Right forelimb (tissue), 1 donor: Measurements from ENCODE around the gene CDK8.
"Not testable (repeated sequence)": the region's sequence is repeated elsewhere in the genome, so short reads cannot be mapped to it uniquely, and the experiment has no call there.

Experiments used
- DNase-seq: peaks from one replicate; pipeline ENCODE4 v3.0.0-alpha.2; 2018

The CDK8 gene

DNA sequence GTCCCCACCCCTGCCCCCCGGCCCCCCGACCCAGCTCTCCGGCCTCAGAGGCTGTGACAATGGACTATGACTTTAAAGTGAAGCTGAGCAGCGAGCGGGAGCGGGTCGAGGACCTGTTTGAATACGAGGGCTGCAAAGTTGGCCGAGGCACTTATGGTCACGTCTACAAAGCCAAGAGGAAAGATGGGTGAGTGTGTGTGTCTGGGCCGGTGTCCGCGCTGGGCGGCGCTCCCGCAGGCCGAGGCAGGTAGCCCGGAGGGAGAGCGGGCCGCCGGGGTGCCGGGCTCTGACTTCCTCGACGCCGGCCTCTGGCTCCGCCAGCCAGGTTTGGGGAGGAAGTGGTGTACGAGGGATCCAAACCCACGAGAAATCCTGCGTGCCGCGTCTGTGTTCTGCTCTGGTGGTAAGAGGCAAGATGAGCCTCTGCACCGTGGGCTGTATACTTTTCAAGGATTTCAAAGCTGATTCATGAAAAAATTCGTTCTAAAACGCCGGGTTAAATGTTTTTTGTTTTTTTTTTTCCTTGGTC is 718 bp downstream of the CDK8 start:
- peak; percentile 64 for DNase-seq

DNA sequence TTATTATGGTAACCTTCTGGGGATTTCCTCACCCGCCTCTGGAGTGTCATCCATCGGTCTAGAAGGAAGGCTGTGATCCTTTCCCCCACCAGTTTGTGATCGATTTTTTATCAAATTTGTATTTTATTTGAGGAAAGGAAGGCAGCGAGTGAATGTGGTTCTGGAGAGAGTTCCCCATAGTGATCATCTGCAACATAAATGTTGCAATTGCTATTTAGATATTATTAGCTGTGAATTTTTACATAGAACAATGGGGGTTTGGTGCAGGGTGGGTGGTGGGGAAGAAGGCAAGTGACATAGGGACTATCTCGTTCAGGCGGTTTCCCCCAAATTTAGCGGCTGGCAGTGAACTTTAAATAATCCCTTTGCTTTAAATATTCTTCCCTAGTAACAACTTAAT is 1.2 kb downstream of the CDK8 start:
- no peak for DNase-seq

GRCh38 chr13:26255691-26256277 is 1.9 kb downstream of the CDK8 start:
- DNase-seq: no peak

DNA sequence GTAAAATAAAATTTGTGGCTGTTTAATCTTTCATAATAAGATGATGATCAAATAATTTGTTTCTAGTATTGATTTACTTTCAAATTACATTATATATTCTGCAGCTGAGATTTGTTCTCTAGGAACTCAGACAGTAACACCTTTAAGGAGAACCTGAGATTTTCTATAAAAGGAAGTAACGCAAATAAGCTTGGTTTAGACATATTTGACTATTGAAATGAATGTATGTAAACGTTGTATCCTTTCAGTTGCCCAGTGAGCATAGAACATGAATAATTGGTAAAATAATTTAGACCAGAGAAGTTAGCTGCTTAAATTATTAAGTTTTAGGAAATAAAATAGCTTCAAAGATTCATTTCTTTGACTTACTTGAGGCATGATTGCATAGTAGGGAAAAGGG is 3.1 kb downstream of the CDK8 start:
- DNase-seq: no peak

DNA sequence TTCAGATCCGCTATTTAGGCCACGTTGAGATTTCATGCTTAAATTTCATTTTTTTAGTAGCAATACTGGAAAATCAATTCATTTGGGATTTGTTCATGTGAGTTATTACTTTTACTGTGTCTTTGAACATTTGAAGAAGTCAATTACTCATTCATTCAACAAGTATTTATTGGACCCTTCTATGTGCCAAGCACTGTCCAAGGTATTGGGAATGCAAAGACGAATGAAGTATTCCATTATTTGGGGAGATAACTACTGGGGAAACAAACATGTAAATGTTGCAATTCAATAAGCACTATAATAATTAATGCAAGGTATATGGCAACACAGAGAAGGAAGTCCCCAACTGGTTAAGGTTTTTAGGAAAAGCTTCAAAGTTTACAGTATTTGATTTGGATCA is 5.7 kb downstream of the CDK8 start:
- DNase-seq: no peak

- DNase-seq: no peak
Measured at GRCh38 chr13:26262156-26262555, 8.2 kb downstream of the CDK8 start.

DNA sequence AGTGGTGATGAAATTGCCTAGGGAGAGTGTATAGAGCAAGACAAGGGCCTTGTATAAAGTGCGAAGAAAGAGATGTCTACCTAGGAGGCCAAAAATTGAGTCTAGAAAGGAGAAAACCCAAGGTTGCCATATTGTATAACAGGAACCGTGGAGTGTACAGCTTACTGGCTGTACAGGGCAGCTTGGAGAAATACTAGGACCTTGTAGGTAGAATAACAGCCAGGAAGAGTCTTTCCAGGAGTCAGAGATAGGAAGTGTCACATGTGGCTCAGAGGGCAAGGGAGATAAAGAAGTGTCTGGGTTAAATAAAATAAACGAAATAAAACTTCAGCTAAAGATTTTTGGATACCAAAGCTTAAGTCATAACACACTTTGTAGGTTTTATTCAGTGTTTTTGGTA is 12.4 kb downstream of the CDK8 start:
- DNase-seq: no peak

DNA sequence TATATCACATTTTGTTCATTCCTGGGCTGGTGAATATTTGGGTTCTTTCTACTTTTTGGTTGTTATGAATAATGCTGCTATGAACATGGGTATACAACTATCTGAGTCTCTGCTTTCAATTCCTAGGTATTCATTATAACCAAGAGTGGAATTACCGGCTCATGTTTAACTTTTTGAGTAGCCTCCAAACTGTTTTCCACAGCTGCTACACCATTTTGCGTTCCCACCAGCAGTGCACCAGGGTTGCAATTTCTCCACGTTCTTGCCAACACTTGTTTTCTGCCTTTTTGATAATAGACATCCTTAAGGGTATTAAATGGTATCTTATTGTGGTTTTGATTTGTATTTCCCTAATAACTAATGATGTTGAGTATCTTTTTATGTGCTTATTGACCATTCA is 16.8 kb downstream of the CDK8 start:
- no peak for DNase-seq

DNA sequence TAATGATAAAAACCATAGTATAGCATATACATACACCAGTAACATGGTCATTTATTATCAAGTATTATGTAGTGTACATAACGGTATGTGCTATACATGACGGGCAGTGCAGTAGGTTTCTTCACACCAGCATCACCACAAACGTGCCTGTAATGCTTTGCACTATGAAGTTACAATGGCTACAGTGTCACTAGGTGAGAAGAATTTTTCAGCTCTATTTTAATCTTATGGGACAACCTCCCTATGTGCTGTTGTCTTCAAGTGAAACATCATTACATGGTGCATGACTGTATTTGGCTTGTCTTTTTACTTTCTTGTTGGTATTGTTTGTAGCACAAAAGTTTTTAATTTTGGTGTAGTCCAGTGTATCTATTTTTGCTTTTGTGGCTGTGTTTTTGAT is 18.7 kb downstream of the CDK8 start:
- DNase-seq: no peak

DNA sequence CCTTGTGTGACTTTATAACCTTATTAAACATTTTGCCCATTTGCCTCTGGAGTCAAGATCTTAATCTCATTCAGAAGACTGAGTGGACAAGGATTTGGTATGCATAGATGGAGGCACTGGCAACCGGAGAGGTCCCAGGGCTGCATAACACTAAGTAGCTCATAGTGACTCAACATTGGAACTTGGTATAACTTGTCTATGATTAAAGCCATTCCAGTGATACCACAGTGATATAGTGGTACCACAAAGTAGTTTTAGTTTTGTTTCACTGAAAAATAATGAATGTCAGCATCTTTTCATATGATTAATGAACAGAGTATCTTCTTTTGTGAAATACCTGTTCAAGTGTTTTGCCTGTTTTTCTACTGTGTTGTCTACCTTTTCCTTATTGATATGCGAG is 26.4 kb downstream of the CDK8 start:
- no peak for DNase-seq

GRCh38 chr13:26280822-26281221 is 26.9 kb downstream of the CDK8 start:
- DNase-seq: no peak

DNA sequence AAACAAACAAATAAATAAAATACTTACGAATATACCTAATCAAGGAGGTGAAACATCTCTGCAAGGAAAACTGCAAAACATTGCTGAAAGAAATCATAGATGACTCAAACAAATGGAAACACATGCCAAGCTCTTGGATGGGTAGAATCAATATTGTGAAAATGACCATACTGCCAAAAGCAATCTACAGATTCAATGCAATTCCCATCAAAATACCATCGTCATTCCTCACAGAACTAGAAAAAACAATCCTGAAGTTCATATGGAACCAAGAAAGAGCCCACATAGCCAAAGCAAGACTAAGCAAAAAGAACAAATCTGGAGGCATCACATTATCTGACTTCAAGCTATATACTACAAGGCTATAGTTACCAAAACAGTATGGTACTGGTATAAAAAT is 32.0 kb downstream of the CDK8 start:
- not testable (repeated sequence) for DNase-seq

DNA sequence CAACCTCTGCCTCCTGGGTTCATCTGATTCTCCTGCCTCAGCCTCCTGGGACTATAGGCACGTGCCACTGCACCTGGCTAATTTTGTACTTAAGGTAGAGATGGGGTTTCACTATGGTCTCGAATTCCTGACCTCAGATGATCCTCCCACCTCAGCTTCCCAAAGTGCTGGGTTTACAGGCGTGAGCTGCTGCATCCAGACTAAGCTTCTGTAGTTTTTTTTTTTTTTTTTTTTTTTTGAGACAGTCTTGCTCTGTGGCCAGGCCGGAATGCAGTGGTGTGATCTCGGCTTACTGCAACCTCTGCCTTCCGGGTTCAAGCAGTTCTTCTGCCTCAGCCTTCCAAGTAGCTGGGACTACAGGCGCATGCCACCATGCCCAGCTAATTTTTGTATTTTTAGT is 34.9 kb downstream of the CDK8 start:
- DNase-seq: not testable (repeated sequence)

DNA sequence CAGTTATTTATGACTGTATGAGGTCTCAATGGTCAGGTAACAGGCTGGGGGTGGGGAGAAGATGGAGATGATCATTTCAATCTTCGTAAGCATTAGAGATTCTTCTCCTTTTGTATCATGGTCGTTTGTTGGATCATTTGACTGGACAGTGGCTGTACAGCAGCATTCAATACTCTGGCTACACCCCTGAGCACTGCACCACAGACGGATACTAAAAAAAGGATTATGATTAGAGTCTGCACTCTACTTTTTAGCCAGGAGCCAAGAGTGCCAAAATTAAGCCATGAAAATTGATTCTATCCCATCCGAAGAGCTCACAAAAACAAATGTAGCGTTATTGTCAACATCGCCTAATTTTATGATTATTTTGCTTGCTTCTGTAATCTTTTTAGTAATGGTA is 41.9 kb downstream of the CDK8 start:
- no peak for DNase-seq

DNA sequence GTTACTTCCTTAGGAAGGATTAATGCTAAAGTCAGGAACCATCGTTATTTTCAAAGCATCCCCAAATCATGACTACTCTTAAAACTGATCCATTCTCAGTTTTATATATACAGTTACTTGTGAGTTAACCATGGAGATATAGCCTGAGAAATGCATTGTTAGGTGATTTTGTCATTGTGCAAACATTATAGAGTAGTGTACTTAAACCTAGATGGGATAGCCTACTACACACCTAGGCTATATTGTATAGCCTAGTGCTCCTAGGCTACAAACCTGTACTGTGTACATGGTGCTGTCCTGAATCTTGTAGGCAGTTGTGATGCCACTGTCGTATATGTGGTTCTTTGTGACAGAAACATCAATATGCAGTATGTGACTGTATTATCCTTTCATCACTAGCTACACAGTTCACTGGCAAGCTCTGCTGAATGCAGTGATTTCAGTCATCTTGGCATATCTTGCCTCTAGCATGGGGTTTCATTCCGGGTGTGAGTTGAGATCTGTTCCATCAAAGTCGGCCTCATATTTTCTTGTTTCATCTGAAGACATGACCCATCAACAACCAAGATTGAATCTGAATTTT is 45.3 kb downstream of the CDK8 start:
- DNase-seq: no peak

DNA sequence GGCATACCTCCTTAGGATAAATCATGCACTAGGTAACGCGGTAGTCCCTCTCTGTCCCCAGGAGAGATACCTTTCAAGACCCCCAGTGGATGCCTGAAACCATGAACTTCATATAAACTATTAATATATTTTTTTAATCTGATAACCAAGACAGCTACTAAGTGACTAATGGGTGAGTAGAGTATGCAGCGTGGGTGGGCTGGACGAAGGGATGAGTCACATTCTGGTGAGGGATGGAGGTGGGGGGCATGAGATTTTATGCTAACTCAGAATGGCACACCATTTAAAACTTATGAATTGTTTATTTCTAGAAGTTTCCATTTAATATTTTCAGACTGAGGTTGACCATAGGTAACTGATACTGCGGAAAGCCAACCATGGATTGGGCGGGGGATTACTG is 46.2 kb downstream of the CDK8 start:
- DNase-seq: no peak

DNA sequence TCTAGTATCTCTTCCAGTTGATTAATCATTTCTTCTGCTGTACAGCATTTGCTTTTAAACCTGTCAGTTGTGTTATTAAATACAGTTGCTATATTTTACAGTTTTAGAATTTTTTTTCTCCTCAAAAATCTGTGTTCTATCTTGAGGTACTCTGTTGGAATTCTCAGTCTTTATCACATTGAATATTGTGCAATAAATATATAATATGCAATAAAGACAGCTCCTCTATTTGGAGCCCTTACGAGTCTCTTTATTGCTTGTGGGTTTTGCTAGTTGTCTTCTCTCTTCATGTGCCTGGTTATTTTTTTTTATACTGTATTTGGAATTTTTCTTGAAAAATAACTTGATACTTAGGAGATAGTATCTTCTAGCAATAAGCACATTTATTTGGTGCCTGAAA is 51.7 kb downstream of the CDK8 start:
- no peak for DNase-seq

- DNase-seq: no peak
Measured at GRCh38 chr13:26307701-26308100, 53.8 kb downstream of the CDK8 start.

GRCh38 chr13:26308250-26308649 is 54.3 kb downstream of the CDK8 start:
- DNase-seq: no peak

GRCh38 chr13:26308836-26309235 is 54.9 kb downstream of the CDK8 start:
- no peak for DNase-seq

GRCh38 chr13:26310003-26310402 is 56.1 kb downstream of the CDK8 start:
- DNase-seq: no peak

DNA sequence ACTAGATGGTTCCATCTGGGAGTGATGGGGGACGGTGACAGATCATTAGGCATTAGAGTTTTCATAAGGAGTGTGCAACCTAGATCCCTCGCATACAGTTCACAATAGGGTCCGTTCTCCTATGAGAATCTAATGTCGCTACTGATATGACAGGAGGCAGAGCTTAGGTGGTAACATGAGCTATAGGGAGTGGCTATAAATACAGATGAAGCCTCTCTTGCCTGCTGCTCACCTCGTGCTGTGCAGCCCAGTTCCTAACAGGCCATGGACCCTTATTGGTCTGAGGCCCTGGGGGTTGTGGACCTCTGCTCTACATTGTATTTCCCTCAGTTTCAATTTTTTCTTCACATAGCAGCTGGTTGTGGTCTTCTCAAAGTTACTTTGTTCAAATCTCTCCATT is 56.5 kb downstream of the CDK8 start:
- no peak for DNase-seq

GRCh38 chr13:26312019-26312418 is 58.1 kb downstream of the CDK8 start:
- not testable (repeated sequence) for DNase-seq

DNA sequence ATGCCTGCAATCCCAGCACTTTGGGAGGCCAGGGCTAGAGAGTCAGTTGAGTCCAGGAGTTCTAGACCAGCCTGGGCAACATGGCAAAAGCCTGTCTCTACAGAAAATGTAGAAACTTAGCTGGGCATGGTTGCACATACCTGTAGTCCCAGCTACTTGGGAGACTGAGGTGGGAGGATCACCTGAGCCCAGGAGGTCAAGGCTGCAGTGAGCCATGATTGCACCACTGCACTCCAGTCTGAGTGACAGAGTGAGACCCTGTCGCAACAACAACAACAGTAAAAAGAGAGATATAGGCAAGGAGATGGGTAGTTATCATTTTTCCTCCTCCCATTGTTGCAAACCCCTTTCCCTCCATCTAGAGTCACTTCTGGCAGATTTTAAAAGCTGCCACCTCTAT is 62.2 kb downstream of the CDK8 start:
- not testable (repeated sequence) for DNase-seq

DNA sequence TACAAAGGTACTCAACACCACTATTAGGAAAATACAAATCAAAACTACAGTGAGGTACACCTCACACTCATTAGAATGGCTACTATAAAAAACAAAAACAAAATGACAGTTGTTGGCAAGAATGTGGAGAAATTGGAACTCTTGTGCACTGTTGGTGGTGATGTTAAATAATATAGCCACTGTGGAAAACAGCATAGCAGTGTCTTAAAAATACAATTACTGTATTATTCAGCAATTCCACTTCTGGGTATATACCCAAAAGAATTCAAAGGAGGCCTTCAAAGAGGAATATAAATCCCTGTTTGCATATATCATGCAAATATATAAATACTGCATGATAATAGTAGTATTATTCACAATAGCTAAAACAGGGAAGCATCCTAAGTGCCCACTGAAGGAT is 66.8 kb downstream of the CDK8 start:
- no peak for DNase-seq
